SKM-1 (cell line): Measurements from ENCODE around the gene SEPTIN8.
A peak's percentile ranks its signal among the peaks of the same experiment; 100 is the strongest.

ENCODE experiments used
- DNase-seq: peaks from one replicate; lab custom pipeline; 2025; ENCODE audit not compliant: unreplicated experiment; lab: John Stamatoyannopoulos, UW

Gene SEPTIN8

DNA sequence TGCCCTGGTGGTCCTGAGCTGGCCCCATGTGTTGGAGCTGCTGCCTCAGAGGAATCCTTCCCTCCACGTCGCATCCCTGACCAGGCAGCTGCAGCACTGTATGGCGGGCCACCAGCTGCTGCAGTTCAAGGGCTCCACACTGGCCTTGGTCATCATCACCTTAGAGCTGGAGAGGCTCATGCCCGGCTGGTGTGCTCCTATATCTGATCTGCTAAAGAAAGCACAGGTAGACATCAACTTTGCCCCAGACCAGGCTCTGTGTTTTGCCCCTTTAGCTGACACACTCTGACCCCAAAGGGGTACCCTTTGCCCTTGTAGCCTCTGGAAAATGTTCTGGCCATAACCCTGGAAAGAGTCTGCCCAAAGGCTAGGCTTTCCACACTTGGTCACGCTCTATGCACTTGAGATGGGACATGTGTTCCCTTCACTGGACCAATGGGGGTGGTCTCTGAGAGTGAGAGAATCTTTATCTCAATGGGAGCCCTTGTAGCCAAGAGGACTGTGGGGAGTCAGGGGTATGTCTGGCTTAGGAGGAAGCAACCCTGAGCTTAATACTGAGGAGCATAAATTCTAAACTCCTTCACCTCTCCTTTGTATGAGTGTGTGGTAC lies 25.0 kb downstream of the SEPTIN8 start:
- DNase-seq: no peak

DNA sequence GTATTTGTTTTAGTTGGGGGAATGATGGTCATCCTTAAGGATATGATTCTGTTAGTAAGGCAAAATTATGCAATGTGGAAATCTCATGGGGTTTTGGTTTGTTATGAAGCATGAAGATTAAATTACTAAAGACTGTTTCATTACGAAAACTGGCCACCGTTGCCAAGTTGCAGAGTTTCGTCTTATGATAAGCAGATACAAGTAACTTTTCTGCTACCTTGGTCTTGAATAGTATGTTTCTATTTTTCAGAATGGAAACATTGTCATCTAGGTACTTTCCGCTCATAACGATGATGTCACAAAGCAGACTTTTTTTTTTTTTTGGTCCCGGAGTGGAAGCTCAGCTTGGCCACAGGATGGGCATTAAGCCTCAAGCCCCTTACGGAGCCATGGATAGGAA lies 25.6 kb downstream of the SEPTIN8 start:
- no peak for DNase-seq

DNA sequence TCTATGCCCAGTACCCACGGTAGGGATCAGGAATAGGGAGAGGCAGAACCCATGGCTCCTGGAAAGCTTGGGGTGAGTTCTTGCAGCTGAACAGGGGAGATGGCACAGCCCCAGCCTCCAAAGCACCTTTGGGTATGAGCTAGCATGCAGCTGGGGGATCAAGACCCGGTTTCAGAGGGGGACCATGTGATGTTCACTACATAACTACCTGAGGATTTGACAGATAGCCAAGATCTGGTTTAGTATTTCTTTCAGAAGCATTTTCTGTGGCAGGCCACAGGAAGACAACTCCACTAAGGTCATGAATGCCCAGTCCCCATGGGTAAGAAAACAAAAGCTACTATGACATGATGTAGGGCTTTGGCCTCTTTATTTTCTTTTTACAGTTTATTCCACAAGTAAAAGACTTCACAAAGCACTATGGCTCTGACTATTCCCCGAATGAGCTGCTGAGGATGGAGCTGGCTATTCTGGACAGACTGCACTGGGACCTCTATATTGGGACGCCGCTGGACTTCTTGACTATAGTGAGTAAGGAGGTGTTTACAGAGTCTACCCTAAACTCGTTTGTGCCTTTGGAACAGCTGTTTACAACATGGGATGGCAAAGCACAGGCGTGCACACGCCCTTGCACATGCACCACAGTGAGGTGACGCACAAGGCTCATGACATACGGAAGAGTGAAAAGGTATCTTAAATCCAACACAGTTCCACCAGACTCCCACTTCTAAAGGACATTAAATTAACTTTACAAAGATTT lies 26.4 kb downstream of the SEPTIN8 start:
- DNase-seq: no peak

DNA sequence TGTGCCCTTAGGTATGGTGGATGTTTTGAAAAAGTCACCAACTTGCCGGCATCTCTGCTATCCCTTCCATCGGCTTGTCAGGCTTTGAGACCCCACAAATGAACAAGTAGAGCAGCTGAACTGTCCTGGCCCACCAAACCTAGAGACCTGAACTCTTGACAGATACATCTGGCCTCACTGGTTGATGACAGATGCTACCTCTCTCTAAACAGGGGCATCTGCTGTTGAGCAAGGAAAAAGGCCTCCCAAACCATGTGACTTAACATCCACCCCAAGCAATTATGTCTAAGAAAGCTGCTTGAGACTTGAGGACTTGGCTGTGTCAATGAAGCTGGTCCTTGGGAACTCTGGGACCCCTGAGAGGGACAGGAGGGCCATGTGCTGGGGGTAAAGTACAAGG lies 27.5 kb downstream of the SEPTIN8 start:
- no peak for DNase-seq

DNA sequence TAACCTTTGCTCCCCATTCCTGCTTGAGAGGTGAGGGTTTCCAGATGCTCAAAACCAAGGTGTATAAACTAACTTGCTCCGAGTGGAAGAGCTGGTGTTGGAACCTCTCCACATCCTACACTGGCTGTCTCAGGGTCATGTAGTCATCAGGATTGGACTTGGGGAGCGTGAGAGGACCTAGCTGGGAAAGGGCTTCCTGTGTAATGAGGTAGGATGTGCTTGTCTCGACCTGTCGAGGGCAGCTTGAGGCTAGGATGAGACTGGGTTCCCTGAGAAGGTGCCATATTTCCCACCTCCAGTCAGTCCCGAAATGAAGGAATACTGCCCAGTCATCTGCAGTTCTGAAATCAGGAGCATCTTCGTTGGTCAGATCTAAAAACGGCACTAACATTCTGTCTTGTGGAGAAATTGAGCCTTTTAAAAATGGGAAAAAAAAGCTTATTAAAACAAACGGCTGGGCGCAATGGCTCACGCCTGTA lies 28.5 kb downstream of the SEPTIN8 start:
- no peak for DNase-seq

DNA sequence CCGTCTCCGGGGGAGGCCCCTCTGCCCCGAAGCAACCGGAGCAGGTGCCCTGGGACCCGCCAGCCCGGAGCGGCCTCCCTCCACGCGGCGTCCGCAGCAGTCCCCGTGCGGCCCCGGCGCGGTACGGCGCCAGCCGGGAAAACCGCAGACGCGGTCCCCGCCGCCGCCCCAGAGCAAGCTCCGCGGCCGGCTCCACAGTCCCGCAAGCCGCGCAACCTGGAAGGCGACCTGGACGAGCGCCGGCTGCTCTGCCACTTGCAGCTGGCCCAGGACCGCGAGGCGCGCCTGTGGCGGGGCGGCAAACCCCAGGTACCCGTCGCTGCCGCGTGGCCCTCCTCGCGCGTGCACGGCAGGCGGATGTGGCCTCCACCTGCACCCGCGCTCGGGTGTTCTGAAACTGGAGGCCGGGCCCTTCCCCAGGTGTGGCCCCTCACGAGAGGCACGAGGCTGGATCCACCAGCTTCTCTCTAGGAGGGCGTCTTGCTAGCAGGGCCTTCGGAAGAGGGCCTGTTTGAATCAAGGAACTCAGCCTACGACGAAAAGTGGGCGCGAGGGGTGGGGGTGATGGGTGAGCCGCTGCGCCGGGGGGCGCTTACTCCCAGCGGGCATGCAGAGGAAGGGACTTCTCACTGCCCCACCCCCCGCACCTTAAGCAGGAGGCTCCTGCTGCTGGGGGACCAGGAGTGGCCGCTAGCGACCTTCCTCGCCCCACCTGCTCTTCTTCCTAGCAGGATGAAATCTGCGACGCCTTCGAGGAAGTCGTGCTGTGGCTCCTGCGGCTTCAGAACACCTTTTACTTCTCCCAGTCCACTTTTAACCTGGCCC lies 29.2 kb downstream of the SEPTIN8 start:
- DNase-seq: no peak

DNA sequence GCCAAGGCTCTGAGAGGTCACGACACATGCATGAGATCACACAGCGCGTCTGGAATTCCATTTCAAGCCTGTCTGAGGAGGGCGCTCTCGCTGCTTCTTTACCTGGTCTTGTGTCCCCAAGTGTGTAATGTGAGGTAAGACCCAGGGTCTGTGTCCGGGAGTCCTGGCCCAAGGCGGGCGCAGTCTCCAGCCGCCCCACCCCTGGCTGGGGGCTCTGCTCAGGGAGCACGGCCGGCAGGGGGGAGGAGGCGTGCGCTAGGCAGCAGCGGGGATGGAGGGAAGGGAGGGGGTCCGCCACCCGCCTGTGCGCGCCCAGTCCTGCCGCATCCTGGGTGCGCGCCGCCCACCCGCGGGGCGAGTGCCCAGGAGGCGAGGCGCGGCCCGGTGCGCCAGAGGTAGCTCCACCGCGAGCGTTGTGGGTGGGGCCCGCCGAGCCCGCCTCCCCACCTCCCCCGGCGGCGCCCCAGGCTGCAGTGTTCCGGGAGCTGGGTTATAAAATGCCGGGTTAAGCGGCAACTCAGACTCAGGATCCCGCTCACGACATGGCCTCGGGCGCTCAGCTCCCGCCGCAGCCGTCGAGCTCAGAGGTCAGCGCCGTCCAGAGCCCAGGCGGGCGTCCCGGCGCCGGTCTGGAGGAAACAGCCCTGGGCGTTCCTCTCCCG lies 30.0 kb downstream of the SEPTIN8 start, which contains the start of gene CCNI2:
TSS of gene CCNI2 (plus strand) at position 473 of the 662 bp plus-strand sequence. CDS start at position 543, 70 bp downstream.
- DNase-seq: no peak

DNA sequence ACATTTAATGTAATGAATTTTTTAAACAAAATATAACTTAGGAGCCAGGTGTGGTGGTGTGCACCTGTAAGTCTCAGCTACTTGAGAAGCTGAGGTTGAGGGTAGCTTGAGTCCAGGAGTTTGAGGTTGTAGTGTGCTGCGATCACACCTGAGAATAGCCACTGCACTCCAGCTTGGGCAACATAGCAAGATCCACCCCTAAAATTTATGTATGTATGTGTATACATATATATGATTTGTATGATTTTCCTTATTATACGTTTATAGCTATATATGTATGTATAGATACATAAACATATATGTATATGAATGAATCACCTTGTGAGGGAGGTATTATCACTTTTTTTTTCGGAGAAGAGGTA lies 30.5 kb downstream of the SEPTIN8 start:
- DNase-seq: no peak

DNA sequence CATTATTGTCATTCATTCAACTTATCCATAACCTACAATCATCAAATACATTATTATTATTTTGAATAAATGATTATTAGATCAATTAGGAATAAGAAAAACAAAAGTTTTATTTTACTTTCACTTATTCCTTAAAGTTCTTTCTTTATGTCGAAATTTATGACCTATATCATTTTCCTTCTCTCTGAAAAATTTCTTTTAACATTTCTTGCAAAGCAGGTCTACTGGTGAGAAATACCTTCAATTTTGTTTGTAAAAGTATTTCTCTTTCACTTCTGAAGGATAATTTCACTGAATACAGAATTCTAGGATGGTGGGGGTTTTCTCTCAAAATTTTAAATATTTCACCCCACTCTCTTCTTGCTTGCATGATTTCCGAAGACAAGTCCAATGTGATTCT lies 32.4 kb downstream of the SEPTIN8 start:
- no peak for DNase-seq

DNA sequence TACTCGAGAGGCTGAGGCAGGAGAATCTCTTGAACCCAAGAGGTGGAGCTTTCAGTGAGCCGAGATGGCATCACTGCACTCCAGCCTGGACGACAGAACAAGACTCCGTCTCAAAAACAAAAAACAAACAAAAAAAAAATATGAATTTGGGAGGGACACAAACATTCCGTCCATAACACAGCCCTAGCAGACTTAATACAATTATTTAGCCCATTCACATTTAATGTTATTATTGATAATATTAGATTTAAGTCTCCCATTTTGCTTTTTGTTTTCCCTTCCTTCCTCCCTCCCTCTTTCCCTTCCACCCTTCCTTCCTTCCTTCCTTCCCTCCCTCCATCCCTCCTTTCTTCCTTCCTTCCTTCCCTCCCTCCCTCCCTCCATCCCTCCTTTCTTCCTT lies 34.4 kb downstream of the SEPTIN8 start:
- DNase-seq: no peak

DNA sequence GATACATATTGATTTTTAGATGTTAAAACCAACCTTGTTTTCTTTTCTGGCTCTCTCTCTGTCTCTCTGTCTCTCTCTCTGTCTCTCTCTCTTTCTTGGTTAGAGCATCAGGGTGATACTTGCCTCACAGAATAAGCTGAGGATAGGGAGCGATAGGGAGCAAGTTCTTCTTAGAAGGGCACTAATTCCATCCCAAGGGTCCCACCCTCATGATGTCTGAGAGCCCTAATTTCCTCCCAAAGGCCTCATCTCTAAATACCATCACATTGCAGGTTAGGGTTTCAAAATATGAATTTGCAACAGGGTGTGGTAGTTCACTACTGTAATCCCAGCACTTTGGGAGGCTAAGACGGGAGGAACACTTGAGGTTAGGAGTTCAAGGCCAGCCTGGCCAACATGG lies 34.9 kb downstream of the SEPTIN8 start:
- DNase-seq: no peak

DNA sequence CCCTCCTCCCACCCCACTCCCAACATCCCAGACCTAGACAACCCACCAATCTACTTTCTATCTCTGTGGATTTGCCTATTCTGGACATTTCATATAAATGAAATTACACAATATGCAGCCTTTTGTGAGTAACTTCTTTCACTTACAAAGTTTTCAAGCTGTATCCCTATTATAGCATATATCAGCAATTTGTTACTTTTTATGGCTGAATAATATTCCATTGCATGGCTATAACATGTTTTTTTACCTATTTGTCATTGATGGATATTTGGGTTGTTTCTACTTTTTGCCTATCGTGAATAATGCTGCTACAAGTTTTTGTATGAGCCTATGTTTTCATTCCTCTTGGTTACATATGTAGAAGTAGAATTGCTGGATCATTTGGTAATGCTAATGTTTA lies 37.8 kb downstream of the SEPTIN8 start:
- no peak for DNase-seq

DNA sequence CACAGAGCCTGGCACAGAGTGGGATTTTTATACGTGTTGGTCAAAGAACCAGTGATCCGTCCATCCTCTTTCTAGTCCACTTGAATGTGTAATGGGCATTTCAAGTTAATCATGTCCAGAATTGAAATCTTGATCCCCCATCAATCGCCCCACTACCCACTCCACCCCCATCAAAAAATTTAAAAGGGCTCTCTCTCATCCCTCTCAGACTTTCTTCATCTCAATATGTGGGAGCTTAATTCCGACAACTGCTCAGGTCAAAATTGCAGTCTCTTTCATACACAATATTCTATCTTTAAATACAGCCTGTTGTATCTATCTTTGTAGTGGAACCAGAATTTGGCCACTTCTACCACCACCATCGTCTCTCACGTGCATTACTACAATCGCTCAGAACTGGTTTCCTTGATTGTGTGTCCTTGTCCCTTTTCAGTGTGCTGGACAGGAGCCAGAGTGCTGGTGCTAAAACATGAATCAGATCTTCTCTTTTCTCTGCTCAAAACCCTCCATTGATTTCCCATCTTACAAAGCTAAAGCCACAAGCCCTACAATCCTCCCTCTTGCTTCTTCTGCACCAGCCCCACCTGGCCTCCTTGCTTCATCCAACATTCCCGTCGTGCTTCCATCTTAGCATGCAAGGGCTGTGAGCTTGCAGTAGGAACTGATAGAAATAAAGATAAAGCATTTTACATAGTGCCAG lies 38.9 kb downstream of the SEPTIN8 start:
- DNase-seq: no peak

DNA sequence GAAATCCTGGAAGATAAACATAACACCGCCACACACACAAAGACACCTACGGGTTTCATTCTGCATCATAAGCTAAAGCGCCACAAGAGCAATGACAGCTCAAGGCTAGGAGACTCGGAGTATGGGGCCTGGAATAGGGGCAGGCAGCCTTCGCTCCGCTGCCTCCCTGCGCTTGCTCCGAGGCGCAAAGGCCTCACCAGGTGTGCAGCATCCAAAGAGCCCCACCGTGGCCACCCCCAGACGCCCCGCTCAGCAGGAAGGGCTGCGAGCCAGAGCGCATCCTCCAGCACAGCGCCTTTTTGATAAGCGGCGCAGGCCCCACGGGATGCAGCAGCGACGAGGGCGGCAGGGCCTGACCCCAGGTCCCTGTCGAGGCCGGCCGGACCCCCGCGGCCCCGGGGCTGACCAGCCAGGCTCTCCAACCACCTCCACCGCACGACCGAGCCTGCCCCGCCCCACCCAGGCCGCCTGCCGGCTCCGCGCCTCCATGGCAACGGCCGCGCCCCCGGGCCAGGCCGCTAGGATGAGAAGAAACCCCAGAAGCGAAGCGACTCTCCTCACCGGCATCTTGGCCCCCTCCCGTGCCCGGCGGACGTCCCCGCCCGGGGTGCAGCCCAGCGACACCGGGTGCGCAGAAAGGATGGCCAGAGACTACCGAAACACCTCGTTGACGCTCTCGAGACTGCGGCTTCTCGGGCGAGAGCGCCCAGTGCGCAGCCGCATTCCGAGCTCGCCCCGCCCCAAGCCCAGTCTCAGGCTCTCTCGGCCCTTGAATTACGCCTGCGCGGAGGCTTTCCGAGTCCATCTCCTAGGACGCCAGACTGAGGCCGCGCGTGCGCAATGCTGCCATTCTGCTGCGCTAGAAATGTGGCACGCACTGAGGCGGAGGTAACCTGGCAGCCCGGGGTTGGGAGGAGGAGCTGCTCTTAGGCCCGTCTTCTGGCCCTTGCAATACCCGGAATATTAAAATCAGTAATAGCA lies 39.9 kb downstream of the SEPTIN8 start, which contains the start of gene KIF3A:
TSS of gene KIF3A (minus strand) at position 694 of the 981 bp plus-strand sequence. CDS start at position 567, 127 bp downstream.
- DNase-seq: peak; percentile 94

DNA sequence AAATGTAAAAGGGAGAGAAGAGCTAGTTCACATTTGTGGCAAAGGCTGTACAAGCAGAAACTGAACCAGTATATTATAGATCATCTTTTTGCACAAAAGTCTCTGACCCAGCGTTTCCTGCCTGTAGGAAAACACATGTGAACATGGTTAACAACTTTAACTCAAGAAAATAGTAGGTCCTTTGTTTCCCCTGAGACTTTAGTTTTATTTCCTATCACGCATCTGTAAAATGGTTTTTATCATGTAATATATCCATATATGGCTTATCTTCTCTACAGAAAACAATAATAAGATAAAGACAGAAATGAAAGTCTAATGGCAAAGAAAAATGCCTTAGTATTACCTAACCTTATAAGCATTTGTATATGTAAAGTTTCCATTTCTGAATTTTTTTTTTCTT lies 42.4 kb downstream of the SEPTIN8 start:
- no peak for DNase-seq

DNA sequence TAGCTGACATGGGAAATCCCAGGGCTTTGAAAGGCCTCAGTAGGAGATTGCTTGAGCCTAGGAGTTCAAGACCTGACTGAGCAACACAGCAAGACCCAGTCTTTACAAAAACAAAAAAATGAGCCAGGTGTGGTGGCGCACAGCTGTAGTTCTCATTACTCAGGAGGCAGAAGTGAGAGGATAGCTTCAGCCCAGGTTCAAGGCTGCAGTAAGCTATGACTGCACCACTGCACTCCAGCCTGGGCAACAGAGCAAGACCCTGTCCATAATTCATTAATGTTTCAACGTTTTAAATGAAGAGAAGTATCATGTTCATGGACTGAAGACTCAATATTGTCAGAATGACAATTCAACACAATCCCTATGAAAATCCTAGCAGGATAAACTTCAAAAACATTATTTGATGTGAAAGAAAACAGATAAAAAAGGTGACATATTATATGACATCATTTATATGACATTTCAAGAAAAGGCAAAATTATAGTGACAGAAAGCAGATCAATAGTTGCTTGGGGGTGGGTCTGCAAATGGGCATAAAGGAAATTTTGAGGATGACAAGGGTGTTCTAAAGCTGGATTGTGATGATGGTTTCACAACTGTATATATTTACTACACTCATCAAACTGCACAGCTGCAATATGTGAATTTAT lies 43.4 kb downstream of the SEPTIN8 start:
- DNase-seq: no peak

DNA sequence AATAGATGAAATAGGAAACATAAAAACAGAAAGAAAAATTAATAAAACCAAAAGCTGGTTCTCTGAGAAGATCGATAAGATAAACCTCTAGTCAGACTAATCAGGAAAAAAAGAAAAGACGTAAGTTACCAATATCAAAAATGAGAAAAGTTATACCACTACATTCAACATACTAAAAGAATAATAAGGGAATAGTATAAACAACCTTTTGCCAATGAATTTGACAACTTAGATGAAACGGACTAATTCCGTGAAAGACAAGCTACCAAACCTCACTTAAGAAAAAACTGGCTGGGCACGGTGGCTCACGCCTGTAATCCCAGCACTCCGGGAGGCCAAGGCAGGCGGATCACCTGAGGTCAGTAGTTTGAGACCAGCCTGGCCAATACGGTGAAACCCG lies 47.1 kb downstream of the SEPTIN8 start:
- no peak for DNase-seq

DNA sequence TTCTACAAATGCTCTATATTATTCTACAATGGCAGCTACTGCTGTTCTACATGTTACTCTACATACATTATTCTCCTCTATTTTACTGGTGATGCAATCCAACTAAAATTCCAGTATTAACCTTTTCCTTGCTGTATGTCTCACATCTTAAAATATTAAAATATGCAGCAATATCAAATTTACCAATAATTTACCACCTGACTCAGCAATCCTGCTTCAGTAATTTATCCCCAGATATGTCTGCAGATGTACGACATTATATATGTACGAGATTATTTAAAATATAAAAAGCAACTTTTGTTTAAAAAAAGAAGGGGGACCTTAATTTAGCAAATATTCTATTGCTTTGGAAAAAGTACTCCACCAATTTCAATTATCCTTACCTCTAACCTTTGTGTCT lies 51.3 kb downstream of the SEPTIN8 start:
- no peak for DNase-seq
